ENCODE results near the gene XYLT1. TPM values are rescaled to one million over a fixed set of nuclear protein-coding genes. Genes with fewer than 3 reads are reported as not detected.

XYLT1 gene
- total and polyA plus RNA-seq, 2 of the 8 experiments (the other 6 are each of a cell fraction or from before 2014, with no cell fraction given), result 6.6 to 25.4 TPM

DNA sequence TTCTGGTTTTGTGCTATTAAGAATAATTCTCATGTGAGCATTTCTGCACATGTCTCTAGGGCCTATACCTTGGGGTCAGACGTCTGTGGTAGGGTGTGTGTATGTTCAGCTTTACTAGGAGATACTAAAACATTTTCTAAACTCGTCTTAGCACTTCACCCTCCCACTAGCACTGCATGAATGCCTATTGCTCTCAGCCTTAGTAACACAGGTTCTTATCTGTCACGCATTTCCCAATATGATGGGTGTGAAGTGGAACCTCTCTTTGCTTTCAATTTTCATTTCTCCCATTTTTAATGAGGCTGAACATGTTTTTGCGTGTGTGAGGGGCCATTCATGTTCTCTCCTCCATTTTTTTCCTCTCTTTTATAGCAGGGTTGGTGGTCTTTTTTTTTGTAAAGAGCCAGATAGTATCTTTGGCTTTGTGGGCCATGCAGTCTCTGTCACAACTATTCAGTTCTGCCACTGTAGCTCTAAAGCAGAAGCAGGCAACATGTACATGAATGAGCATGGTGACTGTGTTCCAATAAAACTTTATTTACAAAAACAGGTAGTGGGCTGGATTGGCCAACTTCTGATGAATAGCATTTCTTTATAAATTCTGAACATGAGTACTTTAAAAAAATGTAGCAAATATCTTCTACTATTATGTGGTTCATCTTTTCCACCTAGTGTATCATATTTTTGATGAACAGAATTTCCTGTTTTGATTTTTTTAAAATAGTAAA, 354.0 kb downstream of the XYLT1 start:
- Histone ChIP-seq H2BK5ac (ENCODE audit: low read depth, low read length) (no peak overlapping the region), H3K4me3 (ENCODE audit: extremely low read depth in 1 of 4, insufficient read depth in 2 of 4, low read depth in 3 of 4, low read length in 4 of 4) (no peak overlapping the region), H3K4me2 (ENCODE audit: insufficient read depth in 1 of 2, low read depth in 2 of 2, low read length in 2 of 2) (no peak overlapping the region), H4K8ac (ENCODE audit: extremely low read depth, insufficient read depth, low read length) (no peak overlapping the region), H2BK120ac (replicated peaks; ENCODE audit: low read depth, low read length) (no peak overlapping the region), H3K79me2 (ENCODE audit: control insufficient read depth in 1 of 2, insufficient read depth in 2 of 2, low read length in 2 of 2) (no peaks in the 10 kb centered on the region), H2AFZ (ENCODE audit: low read length) (no peak overlapping the region), H4K5ac (ENCODE audit: insufficient read length, low read depth, low read length) (no peak overlapping the region), H3K36me3 (ENCODE audit: control insufficient read depth in 2 of 4, insufficient read depth in 4 of 4, low read length in 3 of 4) (no peaks in the 10 kb centered on the region), H3K27me3 (replicated peaks in 1 of 4; ENCODE audit: control insufficient read depth in 3 of 4, extremely low read depth in 1 of 4, insufficient read depth in 3 of 4, low read length in 3 of 4) (no peaks in the 10 kb centered on the region), H3K4ac (replicated peaks; ENCODE audit: insufficient read length, low read depth, low read length) (no peak overlapping the region), H4K91ac (replicated peaks; ENCODE audit: insufficient read length, low read length) (no peak overlapping the region), H3K23me2 (ENCODE audit: low read depth, low read length) (no peaks in the 10 kb centered on the region; the same call in 1 of the 2 replicates), H2AK5ac (ENCODE audit: low read depth, low read length) (no peak overlapping the region), H2BK20ac (ENCODE audit: low read length) (no peak overlapping the region), H3K9ac (replicated peaks in 1 of 4; ENCODE audit: extremely low read depth in 1 of 4, low read depth in 3 of 4, low read length in 3 of 4) (no peak overlapping the region), H3K79me1 (ENCODE audit: low read depth, low read length) (no peaks in the 10 kb centered on the region), H2BK12ac (ENCODE audit: low read depth, low read length) (no peak overlapping the region), H3K14ac (ENCODE audit: insufficient read length) (no peak overlapping the region), H3K9me3 (ENCODE audit: insufficient read depth in 2 of 2, low read depth in 1 of 2, low read length in 1 of 2) (no peaks in the 10 kb centered on the region), H3K23ac (ENCODE audit: insufficient read length) (no peak overlapping the region), H3K56ac (replicated peaks; ENCODE audit: insufficient read length, low read depth, low read length) (no peak overlapping the region), H3K18ac (ENCODE audit: extremely low read depth, low read length) (no peak overlapping the region), H4K20me1 (replicated peaks in 1 of 2; ENCODE audit: control insufficient read depth in 1 of 2, insufficient read depth in 2 of 2, low read length in 2 of 2) (no peaks in the 10 kb centered on the region), H2BK15ac (ENCODE audit: low read length) (no peak overlapping the region), H3K4me1 (replicated peaks in 1 of 4; ENCODE audit: control insufficient read depth in 3 of 4, insufficient read depth in 4 of 4, low read length in 3 of 4) (no peaks in the 10 kb centered on the region), H3K27ac (ENCODE audit: low read depth, low read length) (no peak overlapping the region)
- DNase-seq (ENCODE audit: low read depth in 1 of 2, low spot score in 2 of 2), result no peak
- FAIRE-seq, result no peak
- ChIA-PET POLR2A (ENCODE audit: partially characterized antibody) (no interaction called here), CTCF (ENCODE audit: partially characterized antibody) (interaction anchor here (0.6 to 1.0 kb wide), 2 partner anchors 77 to 329 kb away, joined by 3 to 4 read pairs; no protein-coding TSS in a partner anchor)
- 90% methylated on average over 4 of the region's 4 CpGs; no CpG with 5 or more reads in 1 of the 2 experiments for WGBS, 2 experiments (ENCODE audit: extremely low coverage in 1 of 2, insufficient coverage in 1 of 2, insufficient read length in 1 of 2, insufficient replicate concordance in 2 of 2, low coverage in 1 of 2, low lambda C conversion rate in 2 of 2, missing lambda C conversion rate in 1 of 2)
- TF ChIP-seq RNF2 (IDR thresholded peaks at IDR 0.05; ENCODE audit: borderline replicate concordance, low read depth, low read length, missing control alignments, poor library complexity, severe bottlenecking) (no peak), SP2 (IDR thresholded peaks at IDR 0.05; ENCODE audit: low read length) (no peak), JUND (IDR thresholded peaks at IDR 0.05; ENCODE audit: low read length) (no peak)

Data from H1 (cell line).